K562 (cell line): ENCODE data around the gene ALDH16A1.

Experiments used
- CEBPB ChIP-seq: fragments of 450-650 bp; IDR thresholded peaks from 2 replicates; pipeline ENCODE4 v1.6.1; 2016; ENCODE audit warnings: missing genetic modification characterization, missing compliant biosample characterization
- EP300 ChIP-seq: IDR thresholded peaks from 2 replicates; pipeline ENCODE4 v1.6.1; 2012; ENCODE audit warnings: low read length, improper control_type of control experiment
- IRF1 ChIP-seq: sonication (generic); formaldehyde crosslinking; IDR thresholded peaks from 2 replicates; pipeline ENCODE4 v1.8.0; 2022; ENCODE audit warnings: missing genetic modification reagents, mild to moderate bottlenecking, borderline replicate concordance
- NELFE ChIP-seq: IDR thresholded peaks from 2 replicates; pipeline ENCODE4 v1.6.1; 2011; ENCODE audit warnings: mild to moderate bottlenecking; ENCODE audit not compliant: insufficient read depth, insufficient read length
- NR3C1 ChIP-seq: sonication (generic); formaldehyde crosslinking; IDR thresholded peaks from 2 replicates; pipeline ENCODE4 v1.8.1; 2022; ENCODE audit warnings: missing genetic modification reagents
- POLR2A ChIP-seq: fragments of 450-650 bp; conservative IDR thresholded peaks from 2 replicates; pipeline ENCODE4 v1.6.1; 2016
- SMC3 ChIP-seq: conservative IDR thresholded peaks from 2 replicates; pipeline ENCODE4 v1.6.1; 2011; ENCODE audit warnings: low read depth, low read length, improper control_type of control experiment; ENCODE audit not compliant: insufficient read depth
- ZBTB1 ChIP-seq: sonication (generic); formaldehyde crosslinking; IDR thresholded peaks from 2 replicates; pipeline ENCODE4 v1.8.1; 2023; ENCODE audit warnings: missing genetic modification reagents, low read depth, mild to moderate bottlenecking, borderline replicate concordance
- ZNF311 ChIP-seq: fragments of 250-450 bp; sonication (Bioruptor Pico); IDR thresholded peaks from 2 replicates; pipeline ENCODE4 v1.4.0; 2020; ENCODE audit warnings: mild to moderate bottlenecking, moderate library complexity
- ZNF384 ChIP-seq: IDR thresholded peaks from 2 replicates; pipeline ENCODE4 v1.6.1; 2012; ENCODE audit warnings: low read depth, low read length, improper control_type of control experiment

GRCh38 chr19:49462492-49462891 is 9.5 kb downstream of the ALDH16A1 start:
- no peak for TF ChIP-seq SMC3
- TF ChIP-seq IRF1 (CRISPR knock-in tag): no peak
- TF ChIP-seq ZNF311 (CRISPR knock-in tag): no peak
- no peak for TF ChIP-seq NELFE
- TF ChIP-seq EP300: no peak
- no peak for TF ChIP-seq ZBTB1 (CRISPR knock-in tag)
- no peak for TF ChIP-seq POLR2A
- TF ChIP-seq CEBPB: no peak
- no peak for TF ChIP-seq NR3C1 (CRISPR knock-in tag)
- TF ChIP-seq ZNF384: no peak
